GM23338 (cell line): ENCODE results near the gene CPNE5. TPM values are rescaled to one million over a fixed set of nuclear protein-coding genes. Genes with fewer than 3 reads are reported as not detected.

Experiments
- ATAC-seq: fragments of 200-7000 bp; cut with Tn5 transposase; 3 replicates; pipeline ENCODE4 v1.9.1; 2020
- DNase-seq: peaks from one replicate; pipeline ENCODE4 v3.0.0-alpha.2; 2015; ENCODE audit warnings: low spot score
- H2AFZ ChIP-seq: fragments of 200-600 bp; sonication (generic); 2 replicates; pipeline ENCODE4 v1.8.0; 2016; ENCODE audit warnings: antibody characterized with exemption, mild to moderate bottlenecking, moderate library complexity
- H3F3A ChIP-seq: fragments of 200-600 bp; sonication (generic); replicated peaks from 2 replicates; pipeline ENCODE4 v1.8.0; 2017; ENCODE audit warnings: antibody characterized with exemption, mixed run types, low read depth
- H3K27ac ChIP-seq: fragments of 200-600 bp; sonication (generic); 2 replicates; pipeline ENCODE4 v1.6.1; 2016; ENCODE audit warnings: low read depth
- H3K27me3 ChIP-seq: fragments of 200-600 bp; sonication (generic); 2 replicates; pipeline ENCODE4 v1.8.0; 2016; ENCODE audit warnings: mild to moderate bottlenecking, mixed run types, moderate library complexity; ENCODE audit not compliant: insufficient read depth
- H3K36me3 ChIP-seq: fragments of 200-600 bp; sonication (generic); 2 replicates; pipeline ENCODE4 v1.8.0; 2016; ENCODE audit warnings: mild to moderate bottlenecking; ENCODE audit not compliant: insufficient read depth
- H3K4me1 ChIP-seq: fragments of 200-600 bp; sonication (generic); 2 replicates; pipeline ENCODE4 v1.8.0; 2016; ENCODE audit warnings: mild to moderate bottlenecking, moderate library complexity; ENCODE audit not compliant: insufficient read depth
- H3K4me2 ChIP-seq: fragments of 200-600 bp; sonication (generic); 2 replicates; pipeline ENCODE4 v1.7.1; 2017; ENCODE audit warnings: mixed run types
- H3K4me3 ChIP-seq: fragments of 200-600 bp; sonication (generic); 2 replicates; pipeline ENCODE4 v1.6.1; 2016; ENCODE audit warnings: mixed run types
- H3K79me2 ChIP-seq: fragments of 200-600 bp; sonication (generic); replicated peaks from 2 replicates; pipeline ENCODE4 v1.8.0; 2017; ENCODE audit warnings: mild to moderate bottlenecking; ENCODE audit not compliant: insufficient read depth
- H3K9me2 ChIP-seq: fragments of 200-600 bp; sonication (generic); 2 replicates; pipeline ENCODE4 v1.8.0; 2017; ENCODE audit not compliant: insufficient read depth
- H4K20me1 ChIP-seq: fragments of 200-600 bp; sonication (generic); replicated peaks from 2 replicates; pipeline ENCODE4 v1.8.0; 2017; ENCODE audit warnings: mild to moderate bottlenecking; ENCODE audit not compliant: insufficient read depth
- H3K27ac Mint-ChIP-seq: 2 replicates; pipeline ENCODE4 v1.8.0; 2020; ENCODE audit warnings: inconsistent platforms, mild to moderate bottlenecking, moderate library complexity, mixed read lengths
- H3K27me3 Mint-ChIP-seq: 3 replicates; pipeline ENCODE4 v1.8.0; 2022; ENCODE audit warnings: low read depth, mild to moderate bottlenecking, moderate library complexity, mixed read lengths, inconsistent platforms; ENCODE audit not compliant: insufficient read depth, poor library complexity
- H3K36me3 Mint-ChIP-seq: 3 replicates; pipeline ENCODE4 v1.8.0; 2021; ENCODE audit warnings: low read depth, mild to moderate bottlenecking, inconsistent platforms, moderate library complexity, mixed read lengths
- H3K4me1 Mint-ChIP-seq: 3 replicates; pipeline ENCODE4 v1.8.0; 2020; ENCODE audit warnings: mild to moderate bottlenecking, inconsistent platforms, mixed read lengths
- H3K4me3 Mint-ChIP-seq: 3 replicates; pipeline ENCODE4 v1.8.0; 2021; ENCODE audit warnings: moderate library complexity, mild to moderate bottlenecking, inconsistent platforms, mixed read lengths
- H3K9me3 Mint-ChIP-seq: 3 replicates; pipeline ENCODE4 v1.8.0; 2020; ENCODE audit warnings: moderate library complexity, mild to moderate bottlenecking, inconsistent platforms, mixed read lengths
- CREB1 ChIP-seq: fragments of 250-450 bp; sonication (Bioruptor Pico); IDR thresholded peaks from 2 replicates; pipeline ENCODE4 v1.5.0; 2020; ENCODE audit warnings: low read depth, mild to moderate bottlenecking, moderate library complexity
- CTCF ChIP-seq, 2 experiments: fragments of 200-600 bp in 1 of 2; sonication (generic) in 1 of 2; conservative IDR thresholded peaks; 2 replicates each; pipeline versions ENCODE4 v1.5.1 to v1.6.1; 2016 to 2017; ENCODE audit warnings: antibody characterized with exemption in 2 of 2, low read depth in 2 of 2, mild to moderate bottlenecking in 2 of 2, moderate library complexity in 1 of 2
- EZH2 ChIP-seq: fragments of 200-600 bp; sonication (generic); IDR thresholded peaks from one replicate; pipeline ENCODE4 v1.8.0; 2017; ENCODE audit warnings: antibody characterized with exemption, mild to moderate bottlenecking, low read depth; ENCODE audit not compliant: unreplicated experiment
- EZH2phosphoT487 ChIP-seq: fragments of 200-600 bp; sonication (generic); IDR thresholded peaks from one replicate; pipeline ENCODE4 v1.8.1; 2018; ENCODE audit warnings: antibody characterized with exemption; ENCODE audit not compliant: unreplicated experiment
- JUNB ChIP-seq: IDR thresholded peaks from one replicate; pipeline ENCODE4 v1.6.1; 2016; ENCODE audit warnings: antibody characterized with exemption; ENCODE audit not compliant: unreplicated experiment
- NANOG ChIP-seq: IDR thresholded peaks from 2 replicates; pipeline ENCODE4 v1.6.1; 2016; ENCODE audit warnings: antibody characterized with exemption, borderline replicate concordance
- POLR2AphosphoS5 ChIP-seq: IDR thresholded peaks from 2 replicates; pipeline ENCODE4 v1.6.1; 2016; ENCODE audit warnings: antibody characterized with exemption, low read depth
- STAT1 ChIP-seq: IDR thresholded peaks from one replicate; pipeline ENCODE4 v1.6.1; 2016; ENCODE audit warnings: antibody characterized with exemption; ENCODE audit not compliant: unreplicated experiment
- ZNF114 ChIP-seq: fragments of 250-450 bp; sonication (Bioruptor Pico); IDR thresholded peaks from 2 replicates; pipeline ENCODE4 v1.5.0; 2020; ENCODE audit warnings: mild to moderate bottlenecking, moderate library complexity
- ZNF331 ChIP-seq: fragments of 250-450 bp; sonication (Bioruptor Pico); IDR thresholded peaks from 2 replicates; pipeline ENCODE4 v1.5.0; 2020; ENCODE audit warnings: low read depth, mild to moderate bottlenecking, moderate library complexity
- polyA plus RNA-seq: library from polyadenylated mRNA; unstranded; fragments of >200 nt; fragmentation: Nextera tagmentation; extraction: Ambion mirVana; gene quantifications from 2 replicates; pipeline ENCODE4 v1.2.1, GENCODE V29; 2016
- total RNA-seq: library from RNA; depleted of rRNA; stranded (reverse); fragments of >200 nt; shearing (Covaris generic); gene quantifications from 2 replicates; pipeline ENCODE4 v1.2.3, GENCODE V29; 2014
- TF ChIP-seq, protein P1 (sequence below): IDR thresholded peaks from one replicate; pipeline ENCODE4 v1.6.1; 2018; ENCODE audit warnings: antibody characterized with exemption; ENCODE audit not compliant: unreplicated experiment
- TF ChIP-seq, protein P2 (sequence below): fragments of 250-450 bp; sonication (Bioruptor Pico); IDR thresholded peaks from 2 replicates; pipeline ENCODE4 v1.5.0; 2020; ENCODE audit warnings: mild to moderate bottlenecking, moderate library complexity
- TF ChIP-seq, protein P3 (sequence below): IDR thresholded peaks from 2 replicates; pipeline ENCODE4 v1.6.1; 2016; ENCODE audit warnings: antibody characterized with exemption

Gene CPNE5
- total and polyA plus RNA-seq, 2 experiments from 2014 or later = 0.14 to 0.42 TPM

DNA sequence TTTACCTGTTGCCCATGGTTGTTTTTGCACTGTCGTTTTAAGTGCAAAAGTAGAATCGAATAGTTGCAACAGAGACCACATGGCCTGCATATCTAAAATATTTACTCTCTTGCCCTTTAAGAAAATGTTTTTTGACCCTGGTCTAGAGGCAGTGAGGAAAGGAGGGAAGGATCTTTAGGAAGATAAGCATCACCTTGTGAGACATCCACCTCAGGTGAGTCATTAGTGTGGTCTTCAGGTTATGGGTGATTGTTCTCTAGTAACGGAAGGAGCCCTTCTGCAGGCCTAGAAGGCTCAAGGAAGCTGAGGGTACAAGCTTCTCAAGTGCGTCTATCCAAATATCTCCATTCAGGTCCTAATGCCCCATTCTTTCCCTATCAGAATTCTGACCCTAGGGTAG, 148.2 kb downstream of the CPNE5 start:
- Histone ChIP-seq H3K9me2 (no peaks in the 10 kb centered on the region), H3K27ac (no peak overlapping the region), H2AFZ (no peak overlapping the region), H3F3A (no peaks in the 10 kb centered on the region), H3K4me2 (no peak overlapping the region), H4K20me1 (no peaks in the 10 kb centered on the region; the same call in 1 of the 2 replicates), H3K79me2 (no peaks in the 10 kb centered on the region), H3K4me3 (no peak overlapping the region), H3K36me3 (peaks cover 7% of the 10 kb centered on the region; the same call in 1 of the 2 replicates), H3K27me3 (no peaks in the 10 kb centered on the region), H3K4me1 (no peaks in the 10 kb centered on the region)
- no peak overlapping the region for H3K4me3 Mint-ChIP-seq
- no peak for ATAC-seq
- H3K4me1 Mint-ChIP-seq = peaks cover 2% of the 10 kb centered on the region; the same call in 2 of the 3 replicates
- DNase-seq = no peak
- peaks cover 10% of the 10 kb centered on the region for H3K36me3 Mint-ChIP-seq
- no peak overlapping the region for H3K27ac Mint-ChIP-seq
- H3K27me3 Mint-ChIP-seq = peaks cover 5% of the 10 kb centered on the region
- TF ChIP-seq, protein P1, sequence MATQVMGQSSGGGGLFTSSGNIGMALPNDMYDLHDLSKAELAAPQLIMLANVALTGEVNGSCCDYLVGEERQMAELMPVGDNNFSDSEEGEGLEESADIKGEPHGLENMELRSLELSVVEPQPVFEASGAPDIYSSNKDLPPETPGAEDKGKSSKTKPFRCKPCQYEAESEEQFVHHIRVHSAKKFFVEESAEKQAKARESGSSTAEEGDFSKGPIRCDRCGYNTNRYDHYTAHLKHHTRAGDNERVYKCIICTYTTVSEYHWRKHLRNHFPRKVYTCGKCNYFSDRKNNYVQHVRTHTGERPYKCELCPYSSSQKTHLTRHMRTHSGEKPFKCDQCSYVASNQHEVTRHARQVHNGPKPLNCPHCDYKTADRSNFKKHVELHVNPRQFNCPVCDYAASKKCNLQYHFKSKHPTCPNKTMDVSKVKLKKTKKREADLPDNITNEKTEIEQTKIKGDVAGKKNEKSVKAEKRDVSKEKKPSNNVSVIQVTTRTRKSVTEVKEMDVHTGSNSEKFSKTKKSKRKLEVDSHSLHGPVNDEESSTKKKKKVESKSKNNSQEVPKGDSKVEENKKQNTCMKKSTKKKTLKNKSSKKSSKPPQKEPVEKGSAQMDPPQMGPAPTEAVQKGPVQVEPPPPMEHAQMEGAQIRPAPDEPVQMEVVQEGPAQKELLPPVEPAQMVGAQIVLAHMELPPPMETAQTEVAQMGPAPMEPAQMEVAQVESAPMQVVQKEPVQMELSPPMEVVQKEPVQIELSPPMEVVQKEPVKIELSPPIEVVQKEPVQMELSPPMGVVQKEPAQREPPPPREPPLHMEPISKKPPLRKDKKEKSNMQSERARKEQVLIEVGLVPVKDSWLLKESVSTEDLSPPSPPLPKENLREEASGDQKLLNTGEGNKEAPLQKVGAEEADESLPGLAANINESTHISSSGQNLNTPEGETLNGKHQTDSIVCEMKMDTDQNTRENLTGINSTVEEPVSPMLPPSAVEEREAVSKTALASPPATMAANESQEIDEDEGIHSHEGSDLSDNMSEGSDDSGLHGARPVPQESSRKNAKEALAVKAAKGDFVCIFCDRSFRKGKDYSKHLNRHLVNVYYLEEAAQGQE = no peak
- TF ChIP-seq ZNF331 (CRISPR knock-in tag) (no peak), CREB1 (CRISPR knock-in tag) (no peak), CTCF (conservative IDR thresholded peaks at IDR 0.05; ENCODE audit: low read depth in 2 of 2) (no peak), NANOG (no peak), STAT1 (no peak), EZH2 (no peak), EZH2phosphoT487 (no peak), JUNB (no peak), ZNF114 (CRISPR knock-in tag) (no peak), POLR2AphosphoS5 (no peak)
- TF ChIP-seq, protein P2, sequence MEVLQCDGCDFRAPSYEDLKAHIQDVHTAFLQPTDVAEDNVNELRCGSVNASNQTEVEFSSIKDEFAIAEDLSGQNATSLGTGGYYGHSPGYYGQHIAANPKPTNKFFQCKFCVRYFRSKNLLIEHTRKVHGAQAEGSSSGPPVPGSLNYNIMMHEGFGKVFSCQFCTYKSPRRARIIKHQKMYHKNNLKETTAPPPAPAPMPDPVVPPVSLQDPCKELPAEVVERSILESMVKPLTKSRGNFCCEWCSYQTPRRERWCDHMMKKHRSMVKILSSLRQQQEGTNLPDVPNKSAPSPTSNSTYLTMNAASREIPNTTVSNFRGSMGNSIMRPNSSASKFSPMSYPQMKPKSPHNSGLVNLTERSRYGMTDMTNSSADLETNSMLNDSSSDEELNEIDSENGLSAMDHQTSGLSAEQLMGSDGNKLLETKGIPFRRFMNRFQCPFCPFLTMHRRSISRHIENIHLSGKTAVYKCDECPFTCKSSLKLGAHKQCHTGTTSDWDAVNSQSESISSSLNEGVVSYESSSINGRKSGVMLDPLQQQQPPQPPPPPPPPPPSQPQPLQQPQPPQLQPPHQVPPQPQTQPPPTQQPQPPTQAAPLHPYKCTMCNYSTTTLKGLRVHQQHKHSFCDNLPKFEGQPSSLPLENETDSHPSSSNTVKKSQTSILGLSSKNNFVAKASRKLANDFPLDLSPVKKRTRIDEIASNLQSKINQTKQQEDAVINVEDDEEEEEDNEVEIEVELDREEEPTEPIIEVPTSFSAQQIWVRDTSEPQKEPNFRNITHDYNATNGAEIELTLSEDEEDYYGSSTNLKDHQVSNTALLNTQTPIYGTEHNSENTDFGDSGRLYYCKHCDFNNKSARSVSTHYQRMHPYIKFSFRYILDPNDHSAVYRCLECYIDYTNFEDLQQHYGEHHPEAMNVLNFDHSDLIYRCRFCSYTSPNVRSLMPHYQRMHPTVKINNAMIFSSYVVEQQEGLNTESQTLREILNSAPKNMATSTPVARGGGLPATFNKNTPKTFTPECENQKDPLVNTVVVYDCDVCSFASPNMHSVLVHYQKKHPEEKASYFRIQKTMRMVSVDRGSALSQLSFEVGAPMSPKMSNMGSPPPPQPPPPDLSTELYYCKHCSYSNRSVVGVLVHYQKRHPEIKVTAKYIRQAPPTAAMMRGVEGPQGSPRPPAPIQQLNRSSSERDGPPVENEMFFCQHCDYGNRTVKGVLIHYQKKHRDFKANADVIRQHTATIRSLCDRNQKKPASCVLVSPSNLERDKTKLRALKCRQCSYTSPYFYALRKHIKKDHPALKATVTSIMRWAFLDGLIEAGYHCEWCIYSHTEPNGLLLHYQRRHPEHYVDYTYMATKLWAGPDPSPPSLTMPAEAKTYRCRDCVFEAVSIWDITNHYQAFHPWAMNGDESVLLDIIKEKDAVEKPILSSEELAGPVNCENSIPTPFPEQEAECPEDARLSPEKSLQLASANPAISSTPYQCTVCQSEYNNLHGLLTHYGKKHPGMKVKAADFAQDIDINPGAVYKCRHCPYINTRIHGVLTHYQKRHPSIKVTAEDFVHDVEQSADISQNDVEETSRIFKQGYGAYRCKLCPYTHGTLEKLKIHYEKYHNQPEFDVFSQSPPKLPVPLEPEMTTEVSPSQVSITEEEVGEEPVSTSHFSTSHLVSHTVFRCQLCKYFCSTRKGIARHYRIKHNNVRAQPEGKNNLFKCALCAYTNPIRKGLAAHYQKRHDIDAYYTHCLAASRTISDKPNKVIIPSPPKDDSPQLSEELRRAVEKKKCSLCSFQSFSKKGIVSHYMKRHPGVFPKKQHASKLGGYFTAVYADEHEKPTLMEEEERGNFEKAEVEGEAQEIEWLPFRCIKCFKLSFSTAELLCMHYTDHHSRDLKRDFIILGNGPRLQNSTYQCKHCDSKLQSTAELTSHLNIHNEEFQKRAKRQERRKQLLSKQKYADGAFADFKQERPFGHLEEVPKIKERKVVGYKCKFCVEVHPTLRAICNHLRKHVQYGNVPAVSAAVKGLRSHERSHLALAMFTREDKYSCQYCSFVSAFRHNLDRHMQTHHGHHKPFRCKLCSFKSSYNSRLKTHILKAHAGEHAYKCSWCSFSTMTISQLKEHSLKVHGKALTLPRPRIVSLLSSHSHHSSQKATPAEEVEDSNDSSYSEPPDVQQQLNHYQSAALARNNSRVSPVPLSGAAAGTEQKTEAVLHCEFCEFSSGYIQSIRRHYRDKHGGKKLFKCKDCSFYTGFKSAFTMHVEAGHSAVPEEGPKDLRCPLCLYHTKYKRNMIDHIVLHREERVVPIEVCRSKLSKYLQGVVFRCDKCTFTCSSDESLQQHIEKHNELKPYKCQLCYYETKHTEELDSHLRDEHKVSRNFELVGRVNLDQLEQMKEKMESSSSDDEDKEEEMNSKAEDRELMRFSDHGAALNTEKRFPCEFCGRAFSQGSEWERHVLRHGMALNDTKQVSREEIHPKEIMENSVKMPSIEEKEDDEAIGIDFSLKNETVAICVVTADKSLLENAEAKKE (CRISPR knock-in tag) = no peak
- TF ChIP-seq, protein P3, sequence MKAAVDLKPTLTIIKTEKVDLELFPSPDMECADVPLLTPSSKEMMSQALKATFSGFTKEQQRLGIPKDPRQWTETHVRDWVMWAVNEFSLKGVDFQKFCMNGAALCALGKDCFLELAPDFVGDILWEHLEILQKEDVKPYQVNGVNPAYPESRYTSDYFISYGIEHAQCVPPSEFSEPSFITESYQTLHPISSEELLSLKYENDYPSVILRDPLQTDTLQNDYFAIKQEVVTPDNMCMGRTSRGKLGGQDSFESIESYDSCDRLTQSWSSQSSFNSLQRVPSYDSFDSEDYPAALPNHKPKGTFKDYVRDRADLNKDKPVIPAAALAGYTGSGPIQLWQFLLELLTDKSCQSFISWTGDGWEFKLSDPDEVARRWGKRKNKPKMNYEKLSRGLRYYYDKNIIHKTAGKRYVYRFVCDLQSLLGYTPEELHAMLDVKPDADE = no peak
- no peaks in the 10 kb centered on the region for H3K9me3 Mint-ChIP-seq
